ENCODE data around the gene ZNF740.

ZNF740 gene

DNA sequence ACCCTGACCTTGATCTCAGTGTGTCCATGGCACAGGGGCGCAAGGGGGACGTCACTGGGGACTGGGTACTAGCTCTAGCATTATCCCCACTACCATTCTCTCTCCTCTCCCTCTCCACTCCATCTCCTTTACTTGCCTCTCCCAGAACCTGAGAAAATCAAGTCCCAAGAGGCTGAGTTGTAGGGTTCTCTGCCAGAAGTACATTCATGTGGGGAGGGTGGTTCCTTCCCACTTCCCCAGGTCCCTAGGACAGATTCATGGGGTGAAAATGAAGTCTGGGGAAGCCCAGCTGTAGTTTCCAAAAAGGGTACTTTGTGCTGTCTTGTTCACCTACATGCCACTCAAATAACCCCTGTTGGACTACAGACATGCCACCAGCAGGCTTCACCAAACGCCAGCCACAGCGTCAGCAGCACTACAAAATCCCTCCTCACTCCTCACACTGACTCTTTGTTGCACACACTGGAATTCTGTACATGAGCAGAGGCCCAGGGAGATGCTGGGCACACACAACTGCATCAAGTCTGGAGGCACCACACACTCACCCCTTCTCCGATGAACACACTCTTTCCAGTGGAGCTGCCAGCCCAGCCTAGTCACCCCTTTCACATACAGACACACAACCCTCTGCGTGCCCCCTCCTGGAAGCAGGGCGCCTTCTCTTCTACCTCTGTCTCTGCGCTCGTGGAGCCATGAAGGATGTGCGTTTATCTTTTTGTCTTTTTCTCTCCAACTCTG lies 44.5 kb downstream of the ZNF740 start:
- no peak overlapping the region for H3K27ac ChIP-seq (ENCODE audit: insufficient read depth, low read depth, low read length, poor library complexity, severe bottlenecking)
- no peak overlapping the region for H3K4me3 ChIP-seq (ENCODE audit: insufficient read depth, low read depth, low read length)
- H3K27me3 ChIP-seq (ENCODE audit: control insufficient read depth, insufficient read depth, low read length, poor library complexity, severe bottlenecking): no peaks in the 10 kb centered on the region
- H3K9me3 ChIP-seq (ENCODE audit: control insufficient read depth, low read length): no peaks in the 10 kb centered on the region
- no peaks in the 10 kb centered on the region for H3K36me3 ChIP-seq (ENCODE audit: control insufficient read depth, insufficient read depth, low read length)
- WGBS, 2 experiments: 82% methylated on average over 10 of the region's 10 CpGs
- H3K4me1 ChIP-seq (ENCODE audit: control insufficient read depth, insufficient read depth, low read length): peaks cover 43% of the 10 kb centered on the region

- Histone ChIP-seq H3K36me3 (ENCODE audit: control insufficient read depth, insufficient read depth, low read length) (no peaks in the 10 kb centered on the region), H3K27ac (ENCODE audit: insufficient read depth, low read depth, low read length, poor library complexity, severe bottlenecking) (no peak overlapping the region), H3K4me3 (ENCODE audit: insufficient read depth, low read depth, low read length) (no peak overlapping the region), H3K9me3 (ENCODE audit: control insufficient read depth, low read length) (no peaks in the 10 kb centered on the region), H3K4me1 (ENCODE audit: control insufficient read depth, insufficient read depth, low read length) (peaks cover 43% of the 10 kb centered on the region), H3K27me3 (ENCODE audit: control insufficient read depth, insufficient read depth, low read length, poor library complexity, severe bottlenecking) (no peaks in the 10 kb centered on the region)
- 83 to 86% methylated on average over 10 of the region's 10 CpGs for WGBS, 2 experiments
Measured at GRCh38 chr12:53225635-53226424, 45.3 kb downstream of the ZNF740 start.

GRCh38 chr12:53226815-53227214 lies 46.3 kb downstream of the ZNF740 start:
- peaks cover 5% of the 10 kb centered on the region for H3K27me3 ChIP-seq (ENCODE audit: control insufficient read depth, insufficient read depth, low read length, poor library complexity, severe bottlenecking)
- peaks cover 43% of the 10 kb centered on the region for H3K4me1 ChIP-seq (ENCODE audit: control insufficient read depth, insufficient read depth, low read length)
- no peak overlapping the region for H3K27ac ChIP-seq (ENCODE audit: insufficient read depth, low read depth, low read length, poor library complexity, severe bottlenecking)
- WGBS, 2 experiments: 95 to 96% methylated on average over 4 of the region's 4 CpGs
- H3K4me3 ChIP-seq (ENCODE audit: insufficient read depth, low read depth, low read length): no peak overlapping the region
- H3K9me3 ChIP-seq (ENCODE audit: control insufficient read depth, low read length): no peaks in the 10 kb centered on the region
- H3K36me3 ChIP-seq (ENCODE audit: control insufficient read depth, insufficient read depth, low read length): no peaks in the 10 kb centered on the region

DNA sequence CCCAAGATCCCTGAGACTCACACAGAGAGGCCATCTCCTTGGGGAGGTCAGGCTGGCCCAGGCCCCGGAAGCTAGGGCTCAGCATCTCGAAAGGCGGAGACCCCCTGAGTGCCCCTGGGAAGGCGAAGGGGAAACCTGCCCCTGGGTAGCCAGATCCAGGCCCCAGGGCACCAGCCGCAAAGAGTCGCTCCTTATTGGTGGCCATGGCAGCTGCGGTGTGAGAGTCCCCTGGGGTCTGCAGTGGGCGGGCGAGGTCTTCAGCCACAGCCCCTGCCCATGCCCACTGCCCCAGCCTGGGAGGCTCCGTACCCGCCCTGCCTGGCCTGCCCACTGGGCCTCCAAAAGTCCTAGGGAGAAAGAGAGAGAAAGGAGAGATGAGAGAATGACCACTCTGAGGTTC lies 46.8 kb downstream of the ZNF740 start:
- no peak overlapping the region for H3K27ac ChIP-seq (ENCODE audit: insufficient read depth, low read depth, low read length, poor library complexity, severe bottlenecking)
- WGBS, 2 experiments: 92 to 93% methylated on average over 11 of the region's 11 CpGs
- H3K27me3 ChIP-seq (ENCODE audit: control insufficient read depth, insufficient read depth, low read length, poor library complexity, severe bottlenecking): peaks cover 5% of the 10 kb centered on the region
- H3K4me1 ChIP-seq (ENCODE audit: control insufficient read depth, insufficient read depth, low read length): peaks cover 40% of the 10 kb centered on the region
- H3K4me3 ChIP-seq (ENCODE audit: insufficient read depth, low read depth, low read length): no peak overlapping the region
- H3K9me3 ChIP-seq (ENCODE audit: control insufficient read depth, low read length): no peaks in the 10 kb centered on the region
- H3K36me3 ChIP-seq (ENCODE audit: control insufficient read depth, insufficient read depth, low read length): no peaks in the 10 kb centered on the region

- H3K9me3 ChIP-seq (ENCODE audit: control insufficient read depth, low read length): no peaks in the 10 kb centered on the region
- peaks cover 40% of the 10 kb centered on the region for H3K4me1 ChIP-seq (ENCODE audit: control insufficient read depth, insufficient read depth, low read length)
- H3K27ac ChIP-seq (ENCODE audit: insufficient read depth, low read depth, low read length, poor library complexity, severe bottlenecking): no peak overlapping the region
- no peaks in the 10 kb centered on the region for H3K36me3 ChIP-seq (ENCODE audit: control insufficient read depth, insufficient read depth, low read length)
- WGBS, 2 experiments: 84 to 86% methylated on average over 1 of the region's 1 CpG
- no peak overlapping the region for H3K4me3 ChIP-seq (ENCODE audit: insufficient read depth, low read depth, low read length)
- H3K27me3 ChIP-seq (ENCODE audit: control insufficient read depth, insufficient read depth, low read length, poor library complexity, severe bottlenecking): peaks cover 5% of the 10 kb centered on the region
Measured at GRCh38 chr12:53227836-53228235, 47.3 kb downstream of the ZNF740 start.

DNA sequence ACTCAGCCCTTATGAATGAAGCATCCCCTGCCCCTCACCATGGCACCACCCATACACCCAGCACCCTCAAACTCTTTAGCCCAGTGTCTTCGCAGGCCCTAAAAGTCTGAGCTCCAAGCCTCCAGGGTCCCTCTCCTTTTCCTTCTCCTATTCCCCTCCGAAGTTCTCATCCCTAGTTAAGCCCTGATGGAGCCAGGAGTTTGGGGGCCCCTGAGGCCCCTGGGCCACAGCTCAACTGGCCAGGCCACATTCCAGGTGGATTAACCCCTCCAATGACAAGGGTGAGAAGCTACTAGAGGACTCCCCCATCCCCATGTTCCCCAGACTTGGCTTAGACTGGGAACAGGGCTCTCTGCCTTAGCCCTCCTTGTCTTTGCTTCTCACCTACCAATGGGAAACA lies 48.9 kb downstream of the ZNF740 start:
- Histone ChIP-seq H3K27ac (ENCODE audit: insufficient read depth, low read depth, low read length, poor library complexity, severe bottlenecking) (no peak overlapping the region), H3K9me3 (ENCODE audit: control insufficient read depth, low read length) (no peaks in the 10 kb centered on the region), H3K36me3 (ENCODE audit: control insufficient read depth, insufficient read depth, low read length) (no peaks in the 10 kb centered on the region), H3K4me3 (ENCODE audit: insufficient read depth, low read depth, low read length) (no peak overlapping the region), H3K27me3 (ENCODE audit: control insufficient read depth, insufficient read depth, low read length, poor library complexity, severe bottlenecking) (peaks cover 5% of the 10 kb centered on the region), H3K4me1 (ENCODE audit: control insufficient read depth, insufficient read depth, low read length) (peaks cover 40% of the 10 kb centered on the region)
- WGBS, 2 experiments: 86 to 93% methylated on average over 2 of the region's 2 CpGs

DNA sequence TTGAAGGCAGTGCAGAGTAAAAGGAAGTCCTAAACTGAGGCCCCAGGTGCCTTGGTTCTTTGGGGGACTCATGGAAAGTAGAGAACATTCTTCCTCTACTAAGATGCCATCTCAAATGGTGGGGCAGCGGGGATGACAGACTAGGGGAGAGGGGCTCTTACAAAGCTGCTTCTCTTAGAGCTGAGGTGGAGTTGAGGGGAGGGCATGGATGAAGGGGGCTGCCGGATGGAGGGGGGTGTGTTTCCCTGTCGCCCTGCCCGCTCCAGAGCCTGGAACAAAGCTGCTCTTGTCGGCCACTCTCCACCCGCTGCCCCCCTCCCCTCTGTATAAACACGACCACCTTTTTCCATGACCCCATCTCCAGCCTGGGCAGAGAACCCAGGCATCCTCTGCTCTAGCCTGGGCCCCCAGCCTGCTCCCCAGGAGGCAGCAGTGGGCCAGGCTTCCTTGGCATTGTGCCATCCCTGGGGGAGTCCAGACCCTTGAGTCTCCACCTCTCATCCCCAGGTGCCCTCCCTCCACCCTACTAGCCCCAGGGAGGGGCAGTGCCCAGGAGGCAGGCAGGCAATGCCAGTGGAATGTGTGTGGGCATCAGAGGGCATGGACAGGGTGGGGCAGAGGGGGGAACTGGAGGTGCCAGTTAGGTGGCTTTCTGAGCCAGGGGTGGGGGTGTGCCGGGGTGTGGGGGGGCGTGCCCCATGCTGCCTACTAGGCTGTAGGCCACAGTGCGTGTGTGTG lies 49.8 kb downstream of the ZNF740 start:
- 69 to 74% methylated on average over 9 of the region's 10 CpGs for WGBS, 2 experiments

GRCh38 chr12:53231671-53231920 lies 51.1 kb downstream of the ZNF740 start:
- H3K27me3 ChIP-seq (ENCODE audit: control insufficient read depth, insufficient read depth, low read length, poor library complexity, severe bottlenecking): peaks cover 5% of the 10 kb centered on the region
- 0% methylated on average over 9 of the region's 9 CpGs for WGBS, 2 experiments
- no peaks in the 10 kb centered on the region for H3K36me3 ChIP-seq (ENCODE audit: control insufficient read depth, insufficient read depth, low read length)
- no peak overlapping the region for H3K27ac ChIP-seq (ENCODE audit: insufficient read depth, low read depth, low read length, poor library complexity, severe bottlenecking)
- H3K4me1 ChIP-seq (ENCODE audit: control insufficient read depth, insufficient read depth, low read length): peaks cover 42% of the 10 kb centered on the region
- H3K4me3 ChIP-seq (ENCODE audit: insufficient read depth, low read depth, low read length): peak overlapping the region; percentile 51
- no peaks in the 10 kb centered on the region for H3K9me3 ChIP-seq (ENCODE audit: control insufficient read depth, low read length)

More for the DNA sequence above, 49.8 kb downstream of the ZNF740 start:
- Histone ChIP-seq H3K4me3 (ENCODE audit: insufficient read depth, low read depth, low read length) (no peak overlapping the region), H3K36me3 (ENCODE audit: control insufficient read depth, insufficient read depth, low read length) (no peaks in the 10 kb centered on the region), H3K27me3 (ENCODE audit: control insufficient read depth, insufficient read depth, low read length, poor library complexity, severe bottlenecking) (peaks cover 5% of the 10 kb centered on the region), H3K9me3 (ENCODE audit: control insufficient read depth, low read length) (no peaks in the 10 kb centered on the region), H3K27ac (ENCODE audit: insufficient read depth, low read depth, low read length, poor library complexity, severe bottlenecking) (no peak overlapping the region), H3K4me1 (ENCODE audit: control insufficient read depth, insufficient read depth, low read length) (peaks cover 40% of the 10 kb centered on the region)

DNA sequence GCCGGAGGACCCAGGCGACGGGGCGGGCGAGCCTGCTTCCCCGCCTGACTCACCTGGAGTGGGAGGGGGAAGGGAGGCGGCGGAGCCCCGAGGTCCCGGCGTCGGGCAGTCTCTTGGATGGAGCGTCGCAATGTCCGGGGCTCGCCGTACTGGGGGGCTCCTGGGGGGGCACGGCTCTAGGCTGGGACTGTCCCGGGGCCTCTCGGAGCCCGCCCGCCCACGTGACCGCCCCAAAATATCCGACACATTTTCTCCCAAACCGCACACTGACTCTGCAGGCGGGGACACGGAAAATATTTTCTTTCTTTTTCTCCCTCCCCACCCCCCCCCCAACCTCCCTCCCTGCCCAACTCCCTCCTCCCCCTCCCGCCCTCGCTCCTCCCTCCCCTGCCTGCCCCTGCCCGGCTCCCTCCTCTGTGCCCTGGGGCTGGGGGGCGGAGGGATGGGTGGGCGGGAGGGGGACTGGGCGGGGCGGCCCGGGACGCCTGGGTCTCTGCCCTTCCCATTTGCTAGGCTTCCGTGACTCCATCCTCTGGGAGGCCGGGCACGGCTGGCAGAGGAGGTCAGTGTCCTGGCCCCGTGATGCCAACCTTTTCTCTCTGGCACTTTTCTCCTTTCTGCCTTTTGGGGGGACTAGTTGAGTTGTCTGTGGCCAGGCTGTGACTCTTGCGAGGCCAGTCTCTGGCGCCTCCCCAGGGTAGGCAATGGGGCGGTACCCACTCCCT lies 51.6 kb downstream of the ZNF740 start, which contains the start of gene RARG:
RARG (minus strand) TSS at position 289 of the 725 bp plus-strand sequence. CDS start 4,664 bp downstream, outside the sequence.
- Histone ChIP-seq H3K27me3 (ENCODE audit: control insufficient read depth, insufficient read depth, low read length, poor library complexity, severe bottlenecking) (peaks cover 5% of the 10 kb centered on the region), H3K36me3 (ENCODE audit: control insufficient read depth, insufficient read depth, low read length) (no peaks in the 10 kb centered on the region), H3K4me3 (ENCODE audit: insufficient read depth, low read depth, low read length) (peak within 1 kb of the TSS; percentile 51), H3K4me1 (ENCODE audit: control insufficient read depth, insufficient read depth, low read length) (peaks cover 42% of the 10 kb centered on the region), H3K27ac (ENCODE audit: insufficient read depth, low read depth, low read length, poor library complexity, severe bottlenecking) (no peak within 1 kb of the TSS), H3K9me3 (ENCODE audit: control insufficient read depth, low read length) (no peaks in the 10 kb centered on the region)
- 1% methylated on average over 40 to 41 of the region's 44 CpGs for WGBS, 2 experiments
